Heart left ventricle (tissue), 16 donors: ENCODE results near the gene FBXL14. TPM values are rescaled to one million over a fixed set of nuclear protein-coding genes. Genes with fewer than 3 reads are reported as not detected.

Experiments
- ATAC-seq, 4 donors: fragments of 200-7000 bp; cut with Tn5 transposase; one replicate each; pipeline ENCODE4 v1.9.1; 2020 to 2022; ENCODE audit warnings: moderate library complexity in 4 of 4, mild to moderate bottlenecking in 3 of 4, moderate number of reproducible peaks in 1 of 4
- DNase-seq, 5 donors: peaks; one replicate each; pipeline ENCODE4 v3.0.0-alpha.2; 2020
- H3K27ac ChIP-seq, 12 donors: fragments of 200-600 bp; sonication (generic) in 4 of 12; one replicate each; pipeline versions ENCODE4 v1.5.0 to v1.8.0; 2016 to 2022; ENCODE audit warnings: mild to moderate bottlenecking in 2 of 12
- H3K27me3 ChIP-seq, 9 donors: fragments of 200-600 bp; sonication (generic) in 2 of 9; one replicate each; pipeline versions ENCODE4 v1.5.1 to v1.8.0; 2016 to 2022; ENCODE audit warnings: mild to moderate bottlenecking in 3 of 9
- H3K36me3 ChIP-seq, 9 donors: fragments of 200-600 bp; sonication (generic) in 2 of 9; one replicate each; pipeline versions ENCODE4 v1.5.0 to v1.8.0; 2018 to 2022; ENCODE audit warnings: mild to moderate bottlenecking in 2 of 9
- H3K4me1 ChIP-seq, 12 donors: fragments of 200-600 bp; sonication (generic) in 4 of 12; one replicate each; pipeline versions ENCODE4 v1.5.0 to v1.8.0; 2016 to 2022; ENCODE audit warnings: mild to moderate bottlenecking in 3 of 12
- H3K4me3 ChIP-seq, 12 donors: fragments of 200-600 bp; sonication (generic) in 4 of 12; one replicate each; pipeline versions ENCODE4 v1.5.0 to v1.8.0; 2017 to 2022; ENCODE audit warnings: mild to moderate bottlenecking in 9 of 12, moderate library complexity in 4 of 12
- H3K9me3 ChIP-seq, 12 donors: fragments of 200-600 bp; sonication (generic) in 4 of 12; one replicate each; pipeline versions ENCODE4 v1.5.0 to v1.8.0; 2016 to 2022; ENCODE audit warnings: mild to moderate bottlenecking in 1 of 12
- POLR2A ChIP-seq, 2 donors: fragments of 450-650 bp; IDR thresholded peaks; one replicate each; pipeline ENCODE4 v1.6.1; 2017; ENCODE audit warnings: antibody characterized with exemption in 2 of 2, mild to moderate bottlenecking in 2 of 2, moderate library complexity in 2 of 2
- WGBS, 4 donors: extraction: QIAGEN DNeasy Blood & Tissue Kit in 2 of 4; methylation state at CpG; one replicate each; pipeline versions ENCODE4 v1.1.5 to v1.1.7; 2013 to 2018; 5-methylcytosine and 5-hydroxymethylcytosine counted together
- intact Hi-C, 10 donors: fragments of 100-400 bp; cut with DNase I; formaldehyde crosslinking; loops; one replicate each; pipeline versions ENCODE4 v1.11.1 to v1.14.2; 2022
- polyA plus RNA-seq, 2 donors: library from polyadenylated mRNA; stranded (reverse); fragments of 200-250 nt; gene quantifications; one replicate each; pipeline ENCODE4 v1.2.3, GENCODE V29; 2013
- total RNA-seq, 9 donors: library from RNA; depleted of rRNA in 2 of 9; stranded (reverse); fragments of >200 nt in 2 of 9; fragmentation: NEBNext Ultra II Directional in 3 of 9; extraction: Animal tissue kit (Norgen Biotek cat#: 25700) in 3 of 9; gene quantifications; one replicate each; pipeline versions ENCODE4 v1.1.0 to v1.2.4, GENCODE V29; 2016 to 2023
- TF ChIP-seq, protein P1 (sequence below), 12 donors: fragments of 200-600 bp; sonication (generic) in 4 of 12; IDR thresholded peaks; one replicate each; pipeline versions ENCODE4 v1.5.0 to v1.8.0; 2018 to 2022; ENCODE audit warnings: antibody characterized with exemption in 12 of 12, mild to moderate bottlenecking in 5 of 12
- donor health status: ischemic (EF 13 %, LVEDD 7.1; RV severe dilation, severe dysfunction).
- donor health status: healthy with polysubstance abuse.
- donor health status: DM: no; HTN: yes; CAD: no.
- donor health status: DM: no; HTN: no; CAD: no.
- donor health status: ischemic (EF 25% LVEDD 6.9; RV normal size, moderate dysfunction).
- donor health status: ischemic (EF 25% LVEDD 5.7; RV mildly dilated, moderate dysfunction).
- donor health status: healthy.
- donor health status: DM: yes; HTN: yes; CAD: no.
- donor health status: ischemic (EF 35%, LVEDD 5.7; RV mildly dilated, moderate dysfunction).
- donor health status: nonischemic (EF 11% LVEDD 7.7; RV severe dilation, severe dysfunction).
- donor health status: DM: yes; HTN: yes; CAD: no.
- donor health status: PGD.
- donor health status: ischemic (EF 29% LVEDD 5.4; RV normal size, mild dysfunction).
- donor health status: nonischemic (EF 23%, LVEDD 6.1; RV moderate dilation, normal function).

The FBXL14 gene
- total and polyA plus RNA-seq, 11 donors, result 1.7 to 10.1 (median 8.4) TPM

DNA sequence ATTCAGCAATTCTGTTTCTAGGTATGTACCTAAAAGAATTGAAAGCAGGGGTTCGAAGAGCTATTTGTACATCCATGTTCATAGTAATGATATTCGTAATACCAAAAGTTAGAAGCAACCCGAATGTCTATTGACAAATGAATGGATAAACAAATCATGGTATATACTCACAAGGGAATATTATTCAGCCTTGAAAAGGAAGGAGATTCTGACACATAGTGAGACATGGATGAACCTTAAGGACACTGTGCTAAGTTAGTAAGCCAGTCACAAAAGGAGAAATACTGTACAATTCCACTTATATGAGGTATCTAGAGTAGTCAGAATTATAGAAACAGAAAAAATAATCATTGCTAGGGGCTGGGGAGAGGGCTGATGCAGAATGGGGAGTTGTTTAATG lies 4.4 kb upstream of the FBXL14 start:
- peaks cover 0 to 25% (median 4%) of the 10 kb centered on the region in 12 donors for H3K4me1 ChIP-seq
- H3K27ac ChIP-seq, result no peak overlapping the region
- WGBS, 4 donors, result 96 to 99% (median 98%) methylated on average over 3 of the region's 3 CpGs
- TF ChIP-seq POLR2A (IDR thresholded peaks at IDR 0.05), result no peak
- TF ChIP-seq, protein P1, sequence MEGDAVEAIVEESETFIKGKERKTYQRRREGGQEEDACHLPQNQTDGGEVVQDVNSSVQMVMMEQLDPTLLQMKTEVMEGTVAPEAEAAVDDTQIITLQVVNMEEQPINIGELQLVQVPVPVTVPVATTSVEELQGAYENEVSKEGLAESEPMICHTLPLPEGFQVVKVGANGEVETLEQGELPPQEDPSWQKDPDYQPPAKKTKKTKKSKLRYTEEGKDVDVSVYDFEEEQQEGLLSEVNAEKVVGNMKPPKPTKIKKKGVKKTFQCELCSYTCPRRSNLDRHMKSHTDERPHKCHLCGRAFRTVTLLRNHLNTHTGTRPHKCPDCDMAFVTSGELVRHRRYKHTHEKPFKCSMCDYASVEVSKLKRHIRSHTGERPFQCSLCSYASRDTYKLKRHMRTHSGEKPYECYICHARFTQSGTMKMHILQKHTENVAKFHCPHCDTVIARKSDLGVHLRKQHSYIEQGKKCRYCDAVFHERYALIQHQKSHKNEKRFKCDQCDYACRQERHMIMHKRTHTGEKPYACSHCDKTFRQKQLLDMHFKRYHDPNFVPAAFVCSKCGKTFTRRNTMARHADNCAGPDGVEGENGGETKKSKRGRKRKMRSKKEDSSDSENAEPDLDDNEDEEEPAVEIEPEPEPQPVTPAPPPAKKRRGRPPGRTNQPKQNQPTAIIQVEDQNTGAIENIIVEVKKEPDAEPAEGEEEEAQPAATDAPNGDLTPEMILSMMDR (IDR thresholded peaks at IDR 0.05), result no peak
- H3K36me3 ChIP-seq, result no peaks in the 10 kb centered on the region
- DNase-seq (no peak), ATAC-seq (no peak)
- intact Hi-C loops, result loop anchor here in 2 of 10 donors (10.0 kb wide), 3 partner anchors 604 to 1024 kb away; partner anchors contain the start of gene ERC1 (in 1 of the 2)
- H3K27me3 ChIP-seq, result no peaks in the 10 kb centered on the region
- H3K4me3 ChIP-seq, result no peak overlapping the region
- no peaks in the 10 kb centered on the region for H3K9me3 ChIP-seq

DNA sequence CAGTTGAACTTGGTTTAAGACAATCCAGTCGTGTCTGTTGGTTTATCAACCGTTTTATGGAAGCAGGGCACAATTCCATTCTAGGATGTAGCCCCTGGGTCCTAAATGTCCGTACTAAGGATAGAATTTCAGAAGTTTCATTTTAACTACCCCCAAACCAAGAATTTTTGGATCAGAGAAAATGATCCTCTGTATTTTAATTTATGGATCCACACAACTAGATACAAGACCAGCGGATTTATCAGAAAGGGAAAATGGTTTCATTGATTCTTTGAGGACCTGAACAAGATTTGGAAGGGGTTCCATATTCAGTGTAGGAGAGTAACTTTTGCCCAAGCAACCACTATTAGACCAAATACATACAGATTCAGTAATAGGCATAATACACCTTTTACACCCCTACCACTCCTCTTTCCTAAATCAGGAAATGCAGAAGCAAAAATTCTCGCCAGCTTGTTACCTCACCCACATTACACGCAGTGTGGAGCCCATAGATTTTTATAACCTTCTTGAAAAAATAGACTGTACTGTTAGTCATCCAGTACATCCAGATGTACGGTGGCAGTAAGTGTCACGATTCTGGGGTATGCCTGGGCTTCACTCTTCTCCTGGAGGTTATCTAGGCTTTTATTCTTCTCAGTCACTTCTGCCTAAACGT lies 1.4 kb upstream of the FBXL14 start:
- intact Hi-C loops, result loop anchor here in 3 of 10 donors (2.0 to 10.0 kb wide), 4 partner anchors 601 to 1021 kb away; partner anchors contain the start of gene ERC1 (in 2 of the 3)
- Histone ChIP-seq H3K9me3 (no peaks in the 10 kb centered on the region), H3K27me3 (no peaks in the 10 kb centered on the region), H3K36me3 (no peaks in the 10 kb centered on the region), H3K27ac (peak overlapping the region in 10 of 12 donors; percentile 87 to 97 (median 92)), H3K4me1 (peaks cover 0 to 40% (median 28%) of the 10 kb centered on the region in 12 donors), H3K4me3 (peak overlapping the region in 7 of 12 donors; percentile 79 to 97 (median 88))
- ATAC-seq (no peak), DNase-seq (no peak)
- WGBS, 4 donors, result 81 to 87% (median 83%) methylated on average over 9 of the region's 9 CpGs
- TF ChIP-seq, protein P1 (IDR thresholded peaks at IDR 0.05), result no peak
- TF ChIP-seq POLR2A (IDR thresholded peaks at IDR 0.05), result no peak

DNA sequence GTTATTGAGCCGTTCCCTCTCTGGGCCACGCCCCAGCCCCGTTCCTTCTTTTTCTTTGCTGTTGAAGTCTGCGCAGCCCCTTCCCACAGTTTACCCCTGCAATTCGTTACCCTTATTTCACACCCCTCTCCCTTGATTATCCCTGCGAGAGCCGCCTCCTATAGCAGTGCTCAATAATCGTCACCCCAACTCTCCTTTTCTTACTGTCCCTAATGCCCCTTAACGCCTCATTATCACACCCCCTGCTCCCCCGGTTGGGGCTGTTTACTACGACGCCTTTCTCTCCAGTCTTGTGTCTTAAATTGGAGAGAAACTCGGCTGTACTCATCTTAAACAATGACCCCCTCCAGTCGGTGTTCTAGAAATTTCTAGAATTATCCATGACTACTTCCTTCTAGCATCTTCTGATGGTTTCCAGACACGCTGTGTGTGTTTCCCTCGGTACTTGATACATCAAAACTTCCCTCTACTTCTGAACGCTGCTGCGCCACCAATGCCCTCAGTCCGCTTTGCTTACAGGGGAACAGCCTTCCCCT lies 713 bp upstream of the FBXL14 start:
- ATAC-seq, result peak; percentile 1 to 28 (median 8)
- intact Hi-C loops, result loop anchor here in 3 of 10 donors (2.0 to 10.0 kb wide), 4 partner anchors 600 to 1020 kb away; partner anchors contain the start of gene ERC1 (in 2 of the 3)
- Histone ChIP-seq H3K36me3 (no peaks in the 10 kb centered on the region), H3K27me3 (no peaks in the 10 kb centered on the region), H3K4me3 (peak overlapping the region; percentile 27 to 99 (median 86)), H3K4me1 (peaks cover 0 to 47% (median 34%) of the 10 kb centered on the region in 12 donors), H3K9me3 (no peaks in the 10 kb centered on the region), H3K27ac (peak overlapping the region; percentile 87 to 97 (median 93))
- DNase-seq, result no peak
- no peak for TF ChIP-seq POLR2A (IDR thresholded peaks at IDR 0.05)
- TF ChIP-seq, protein P1 (IDR thresholded peaks at IDR 0.05), result no peak
- WGBS, 4 donors, result 9 to 13% (median 11%) methylated on average over 19 of the region's 19 CpGs

DNA sequence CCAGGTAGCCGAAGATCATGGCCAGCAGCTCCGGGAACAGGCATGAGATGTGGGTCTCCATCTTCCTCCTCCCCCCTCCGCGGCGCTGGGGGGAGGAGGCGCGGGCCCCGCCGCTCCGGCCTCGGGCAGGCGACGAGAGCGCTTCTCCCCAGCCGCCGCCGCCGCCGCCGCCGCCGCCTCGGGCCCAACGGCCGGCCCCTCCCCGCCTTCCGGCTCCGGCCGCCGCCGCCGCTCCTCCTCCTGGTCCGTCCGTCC lies 448 bp downstream of the FBXL14 start:
- Histone ChIP-seq H3K9me3 (no peaks in the 10 kb centered on the region), H3K36me3 (no peaks in the 10 kb centered on the region), H3K27ac (peak overlapping the region; percentile 87 to 97 (median 93)), H3K27me3 (no peaks in the 10 kb centered on the region), H3K4me3 (peak overlapping the region; percentile 58 to 99 (median 86)), H3K4me1 (peaks cover 0 to 58% (median 42%) of the 10 kb centered on the region in 12 donors)
- DNase-seq, result no peak
- peak in 2 of 4 donors; percentile 64 to 77 for ATAC-seq
- TF ChIP-seq, protein P1 (IDR thresholded peaks at IDR 0.05), result no peak
- peak in 1 of 2 donors; percentile 23 for TF ChIP-seq POLR2A (IDR thresholded peaks at IDR 0.05)
- intact Hi-C loops, result loop anchor here in 4 of 10 donors (2.0 to 10.0 kb wide), 6 partner anchors 392 to 1019 kb away; partner anchors contain the start of genes ERC1 (in 2 of the 4) and RAD52 (in 1 of the 4)
- WGBS, 4 donors, result 0 to 5% (median 0%) methylated on average over 4 to 34 of the region's 34 CpGs
